GM23248 (cell line): Measurements from ENCODE around the gene LIFR. TPM values are rescaled to one million over a fixed set of nuclear protein-coding genes. Genes with fewer than 3 reads are reported as not detected.

Experiments used
- DNase-seq: peaks from one replicate; pipeline ENCODE4 v3.0.0-alpha.2; 2015
- H2AFZ ChIP-seq: fragments of 200-600 bp; sonication (generic); 2 replicates; pipeline ENCODE4 v1.6.1; 2016; ENCODE audit warnings: antibody characterized with exemption
- H3F3A ChIP-seq: fragments of 200-600 bp; sonication (generic); 2 replicates; pipeline ENCODE4 v1.6.1; 2016; ENCODE audit warnings: mild to moderate bottlenecking, antibody characterized with exemption, mixed run types; ENCODE audit not compliant: insufficient read depth
- H3K27ac ChIP-seq: fragments of 200-600 bp; sonication (generic); 2 replicates; pipeline ENCODE4 v1.5.1; 2016; ENCODE audit warnings: mild to moderate bottlenecking
- H3K27me3 ChIP-seq: fragments of 200-600 bp; sonication (generic); replicated peaks from 2 replicates; pipeline ENCODE4 v1.6.1; 2016; ENCODE audit warnings: mild to moderate bottlenecking; ENCODE audit not compliant: insufficient read depth
- H3K36me3 ChIP-seq: fragments of 200-600 bp; sonication (generic); 2 replicates; pipeline ENCODE4 v1.6.1; 2016; ENCODE audit warnings: low read depth, mild to moderate bottlenecking
- H3K4me1 ChIP-seq: fragments of 200-600 bp; sonication (generic); 2 replicates; pipeline ENCODE4 v1.6.1; 2016; ENCODE audit warnings: mild to moderate bottlenecking; ENCODE audit not compliant: insufficient read depth
- H3K4me2 ChIP-seq: fragments of 200-600 bp; sonication (generic); one replicate; pipeline ENCODE4 v1.6.1; 2016; ENCODE audit warnings: mild to moderate bottlenecking; ENCODE audit not compliant: unreplicated experiment
- H3K4me3 ChIP-seq: fragments of 200-600 bp; sonication (generic); 2 replicates; pipeline ENCODE4 v1.5.1; 2016; ENCODE audit warnings: mild to moderate bottlenecking
- H3K79me2 ChIP-seq: fragments of 200-600 bp; sonication (generic); 2 replicates; pipeline ENCODE4 v1.6.1; 2016; ENCODE audit warnings: mild to moderate bottlenecking; ENCODE audit not compliant: insufficient read depth
- H3K9ac ChIP-seq: fragments of 200-600 bp; sonication (generic); 2 replicates; pipeline ENCODE4 v1.6.1; 2016; ENCODE audit warnings: mild to moderate bottlenecking
- H3K9me2 ChIP-seq: fragments of 200-600 bp; sonication (generic); 2 replicates; pipeline ENCODE4 v1.6.1; 2016; ENCODE audit warnings: mixed run types, mild to moderate bottlenecking, moderate library complexity; ENCODE audit not compliant: insufficient read depth
- H3K9me3 ChIP-seq: fragments of 200-600 bp; sonication (generic); one replicate; pipeline ENCODE4 v1.6.1; 2017; ENCODE audit warnings: low read depth
- H4K20me1 ChIP-seq: fragments of 200-600 bp; sonication (generic); 2 replicates; pipeline ENCODE4 v1.6.0; 2016; ENCODE audit not compliant: insufficient read depth
- EZH2 ChIP-seq: fragments of 200-600 bp; sonication (generic); IDR thresholded peaks from 2 replicates; pipeline ENCODE4 v1.6.1; 2018; ENCODE audit warnings: antibody characterized with exemption, mild to moderate bottlenecking; ENCODE audit not compliant: insufficient read depth, poor library complexity, severe bottlenecking
- EZH2phosphoT487 ChIP-seq: fragments of 200-600 bp; sonication (generic); IDR thresholded peaks from 2 replicates; pipeline ENCODE4 v1.6.1; 2018; ENCODE audit warnings: antibody characterized with exemption, moderate library complexity, mild to moderate bottlenecking, low read depth; ENCODE audit not compliant: insufficient read depth
- WGBS, 2 experiments: methylation state at CpG; one replicate each; pipeline ENCODE4 v1.1.6; 2015 to 2017; ENCODE audit warnings: low lambda C conversion rate in 2 of 2, low coverage in 1 of 2; ENCODE audit errors: missing lambda C conversion rate in 2 of 2; 5-methylcytosine and 5-hydroxymethylcytosine counted together
- in situ Hi-C: fragments of 300-500 bp; cut with MboI; formaldehyde crosslinking; loops from 2 replicates; pipeline ENCODE4 v1.15.0; 2020
- polyA plus RNA-seq: library from polyadenylated mRNA; unstranded; fragments of >200 nt; fragmentation: Nextera tagmentation; extraction: Ambion mirVana; gene quantifications from 2 replicates; pipeline ENCODE4 v1.2.1, GENCODE V29; 2016
- total RNA-seq: library from RNA; depleted of rRNA; stranded (reverse); fragments of >200 nt; shearing (Covaris generic); gene quantifications from 2 replicates; pipeline ENCODE4 v1.2.3, GENCODE V29; 2014

The LIFR gene
- total and polyA plus RNA-seq, 2 experiments from 2014 or later, result 6.9 to 8.1 TPM

DNA sequence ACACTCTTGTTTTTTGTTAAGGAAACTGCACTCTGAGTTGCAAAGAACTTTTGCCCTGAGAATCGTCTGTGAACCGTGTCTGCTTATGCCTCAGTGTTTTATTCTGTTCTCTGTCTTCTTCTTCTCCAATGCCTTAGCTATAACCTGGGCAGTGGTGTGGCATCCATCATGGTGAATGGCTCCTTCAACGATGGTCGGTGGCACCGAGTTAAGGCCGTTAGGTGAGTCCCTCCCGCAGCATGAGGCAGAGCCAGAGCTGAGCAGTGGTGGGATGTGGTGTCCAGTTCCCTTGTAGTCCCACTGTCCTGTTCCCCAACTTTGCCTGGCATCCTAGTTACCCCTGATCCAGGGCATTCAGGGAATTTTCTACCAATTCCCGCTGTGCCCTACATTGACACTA is 98.3 kb downstream of the LIFR start:
- Histone ChIP-seq H3K27me3 (no peaks in the 10 kb centered on the region), H3K9me3 (no peaks in the 10 kb centered on the region), H3K9ac (no peak overlapping the region), H3K27ac (no peak overlapping the region), H3K4me3 (no peak overlapping the region), H3K36me3 (no peaks in the 10 kb centered on the region), H3K4me2 (no peak overlapping the region), H3F3A (peaks cover 14% of the 10 kb centered on the region), H3K4me1 (peaks cover 12% of the 10 kb centered on the region), H2AFZ (no peak overlapping the region), H3K9me2 (no peaks in the 10 kb centered on the region), H4K20me1 (no peaks in the 10 kb centered on the region), H3K79me2 (no peaks in the 10 kb centered on the region)
- WGBS, 2 experiments, result 98 to 99% methylated on average over 8 of the region's 8 CpGs
- DNase-seq, result no peak
- in situ Hi-C loops, result no loop called here
- TF ChIP-seq EZH2phosphoT487 (no peak), EZH2 (no peak)

DNA sequence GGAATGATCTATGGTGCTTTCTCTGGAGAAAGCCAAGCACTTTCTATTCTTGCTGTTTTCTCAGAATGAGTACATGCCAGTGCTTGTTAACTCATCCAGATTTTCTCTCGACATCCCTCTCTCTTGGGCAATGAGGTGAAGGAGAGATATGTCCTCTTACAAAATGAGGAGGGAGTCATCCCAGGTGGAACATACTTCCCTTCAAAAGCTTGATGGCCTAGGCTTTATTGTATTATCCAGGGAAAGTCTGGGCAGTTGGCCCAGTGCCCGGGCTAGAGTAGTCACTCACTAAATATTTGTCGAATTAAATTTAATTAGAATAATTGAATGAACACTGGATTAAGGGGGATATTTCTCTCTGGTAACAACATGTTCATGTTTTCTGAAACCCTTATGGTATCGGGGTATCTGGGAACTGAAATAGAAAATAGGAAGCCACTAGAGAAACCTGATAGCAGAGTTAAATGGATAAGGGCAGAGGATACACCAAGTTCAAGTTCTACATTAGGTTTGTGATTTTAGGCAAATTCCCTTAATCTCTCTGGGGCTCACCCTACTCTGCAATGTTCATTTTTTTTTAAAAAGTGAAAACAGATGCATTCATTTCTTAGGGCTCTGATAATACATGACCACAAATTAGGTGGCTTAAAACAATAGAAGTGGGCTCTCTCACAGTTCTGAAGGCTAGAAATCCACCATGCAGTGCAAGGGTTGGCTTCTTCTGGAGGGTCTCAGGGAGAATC is 99.6 kb downstream of the LIFR start:
- DNase-seq, result peak; percentile 41
- Histone ChIP-seq H3K27ac (no peak overlapping the region), H4K20me1 (no peaks in the 10 kb centered on the region), H2AFZ (no peak overlapping the region), H3K27me3 (no peaks in the 10 kb centered on the region), H3K9me3 (no peaks in the 10 kb centered on the region), H3K4me3 (no peak overlapping the region), H3K4me1 (0 out of 2 replicates have a peak, but pooled peaks cover 7% of the 10 kb centered on the region), H3K36me3 (no peaks in the 10 kb centered on the region), H3F3A (peaks cover 8% of the 10 kb centered on the region; the same call in 1 of the 2 replicates), H3K4me2 (no peak overlapping the region), H3K9ac (no peak overlapping the region), H3K79me2 (no peaks in the 10 kb centered on the region), H3K9me2 (no peaks in the 10 kb centered on the region)
- TF ChIP-seq EZH2 (no peak), EZH2phosphoT487 (no peak)
- in situ Hi-C loops, result no loop called here
- WGBS, 2 experiments, result 54 to 57% methylated on average over 4 of the region's 4 CpGs

DNA sequence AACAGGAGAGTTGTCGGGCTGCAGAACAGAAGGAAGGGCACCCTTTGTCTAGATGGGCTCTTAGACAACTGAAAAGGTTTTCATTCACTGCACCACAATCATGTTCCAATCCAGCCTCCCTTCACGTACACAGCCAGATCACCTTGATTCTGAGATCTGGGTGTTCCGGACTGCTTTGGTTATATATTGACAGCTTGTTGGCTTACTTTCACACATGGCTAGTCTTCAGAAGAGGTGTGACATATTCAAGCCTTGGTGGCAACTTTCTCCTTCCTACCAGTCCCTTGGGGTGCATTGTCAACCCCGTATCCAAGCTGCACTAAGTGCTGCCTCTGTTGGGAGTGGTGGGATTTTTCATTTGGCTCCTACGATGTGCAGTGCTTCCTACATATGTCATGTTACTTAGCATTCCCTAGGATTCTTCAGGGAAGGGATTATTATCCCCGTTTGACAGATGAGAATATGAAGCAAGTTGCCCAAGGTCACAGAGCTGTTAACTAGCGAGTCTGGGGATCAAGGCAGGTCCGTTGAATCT is 100.6 kb downstream of the LIFR start:
- no peak for DNase-seq
- H3K9ac ChIP-seq, result no peak overlapping the region
- in situ Hi-C loops, result no loop called here
- H4K20me1 ChIP-seq, result no peaks in the 10 kb centered on the region
- H3K4me1 ChIP-seq, result 0 out of 2 replicates have a peak, but pooled peaks cover 7% of the 10 kb centered on the region
- H3K9me3 ChIP-seq, result no peaks in the 10 kb centered on the region
- TF ChIP-seq EZH2 (no peak), EZH2phosphoT487 (no peak)
- H2AFZ ChIP-seq, result no peak overlapping the region
- no peak overlapping the region for H3K4me3 ChIP-seq
- no peak overlapping the region for H3K27ac ChIP-seq
- WGBS, 2 experiments, result 88 to 91% methylated on average over 8 of the region's 8 CpGs
- H3F3A ChIP-seq, result peaks cover 8% of the 10 kb centered on the region; the same call in 1 of the 2 replicates
- H3K36me3 ChIP-seq, result no peaks in the 10 kb centered on the region
- H3K27me3 ChIP-seq, result no peaks in the 10 kb centered on the region
- H3K79me2 ChIP-seq, result no peaks in the 10 kb centered on the region
- no peak overlapping the region for H3K4me2 ChIP-seq
- no peaks in the 10 kb centered on the region for H3K9me2 ChIP-seq

DNA sequence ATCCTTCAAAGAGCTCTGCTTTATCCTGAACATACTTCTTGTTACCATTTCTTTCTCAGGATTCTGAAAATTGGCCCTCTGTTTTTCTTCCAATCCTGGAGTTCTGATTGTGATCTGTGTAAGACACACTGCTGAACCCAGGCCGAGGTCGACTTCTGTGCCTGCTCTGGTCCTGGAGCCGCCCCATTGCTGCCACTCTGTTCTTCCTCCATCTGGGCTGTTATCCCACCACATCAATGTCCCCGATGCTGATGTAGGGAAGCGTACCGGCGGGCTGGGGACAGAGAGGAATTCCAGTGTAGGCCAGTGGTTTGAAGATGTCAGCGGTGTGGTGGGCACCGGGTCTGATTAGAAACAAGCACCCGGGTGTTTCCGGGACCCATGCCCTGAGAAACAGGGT is 102.5 kb downstream of the LIFR start:
- Histone ChIP-seq H3K4me1 (0 out of 2 replicates have a peak, but pooled peaks cover 7% of the 10 kb centered on the region), H3K4me3 (no peak overlapping the region), H3K4me2 (no peak overlapping the region), H3K27me3 (no peaks in the 10 kb centered on the region), H3K9ac (no peak overlapping the region), H3K27ac (no peak overlapping the region), H4K20me1 (no peaks in the 10 kb centered on the region), H2AFZ (no peak overlapping the region), H3K79me2 (no peaks in the 10 kb centered on the region), H3K9me2 (no peaks in the 10 kb centered on the region), H3F3A (peaks cover 8% of the 10 kb centered on the region; the same call in 1 of the 2 replicates), H3K9me3 (no peaks in the 10 kb centered on the region), H3K36me3 (no peaks in the 10 kb centered on the region)
- no peak for TF ChIP-seq EZH2phosphoT487
- no peak for TF ChIP-seq EZH2
- no peak for DNase-seq
- 95% methylated on average over 11 of the region's 11 CpGs for WGBS, 2 experiments
- in situ Hi-C loops, result no loop called here
